PC-9 (cell line): ENCODE data around the gene PRDM10. TPM values are rescaled to one million over a fixed set of nuclear protein-coding genes. Genes with fewer than 3 reads are reported as not detected.
"Not testable (repeated sequence)": the region's sequence is repeated elsewhere in the genome, so short reads cannot be mapped to it uniquely, and the experiment has no call there.

ENCODE experiments used
- BruUV-seq: library from RNA; stranded (reverse); fragments of 400-500 nt; replicated peaks from 2 replicates; lab custom pipeline; 2021; lab: Mats Ljungman, UMichigan
- CTCF ChIA-PET: fragments of 300-600 bp; sonication (Branson Sonifier 250); formaldehyde crosslinking; loops from one replicate; lab custom pipeline; 2022; ENCODE audit warnings: antibody characterized with exemption; lab: Charles Lee
- POLR2A ChIA-PET: fragments of 300-600 bp; sonication (Branson Sonifier 250); formaldehyde crosslinking; loops from one replicate; lab custom pipeline; 2022; ENCODE audit warnings: antibody characterized with exemption; ENCODE audit not compliant: unreplicated experiment; lab: Charles Lee
- DNase-seq, 2 experiments: peaks; one replicate each; pipeline versions ENCODE4 v3.0.0 to v3.0.0-alpha.2; 2015 to 2022; ENCODE audit warnings: mixed read lengths in 1 of 2
- H2AFZ ChIP-seq: fragments of 200-600 bp; sonication (generic); 2 replicates; pipeline ENCODE4 v1.8.1; 2017; ENCODE audit warnings: antibody characterized with exemption
- H3F3A ChIP-seq: fragments of 200-600 bp; sonication (generic); 2 replicates; pipeline ENCODE4 v1.8.1; 2017; ENCODE audit warnings: antibody characterized with exemption, mild to moderate bottlenecking, low read depth; ENCODE audit not compliant: insufficient read depth
- H3K27ac ChIP-seq: fragments of 200-600 bp; sonication (generic); 2 replicates; pipeline ENCODE4 v1.6.1; 2016; ENCODE audit warnings: mixed run types
- H3K27me3 ChIP-seq: fragments of 200-600 bp; sonication (generic); 2 replicates; pipeline ENCODE4 v1.6.1; 2016; ENCODE audit warnings: low read depth, mixed run types; ENCODE audit not compliant: insufficient read depth
- H3K36me3 ChIP-seq: fragments of 200-600 bp; sonication (generic); 2 replicates; pipeline ENCODE4 v1.6.1; 2016; ENCODE audit warnings: low read depth, mixed run types
- H3K4me1 ChIP-seq: fragments of 200-600 bp; sonication (generic); replicated peaks from 2 replicates; pipeline ENCODE4 v1.6.1; 2016; ENCODE audit warnings: mixed run types; ENCODE audit not compliant: insufficient read depth
- H3K4me2 ChIP-seq: fragments of 200-600 bp; sonication (generic); 2 replicates; pipeline ENCODE4 v1.6.1; 2017; ENCODE audit warnings: mixed run types
- H3K4me3 ChIP-seq: fragments of 200-600 bp; sonication (generic); 2 replicates; pipeline ENCODE4 v1.6.1; 2016; ENCODE audit warnings: mixed run types
- H3K79me2 ChIP-seq: fragments of 200-600 bp; sonication (generic); 2 replicates; pipeline ENCODE4 v1.6.1; 2017; ENCODE audit warnings: low read depth, mixed run types
- H3K9me2 ChIP-seq: fragments of 200-600 bp; sonication (generic); 2 replicates; pipeline ENCODE4 v1.8.1; 2017; ENCODE audit warnings: mild to moderate bottlenecking; ENCODE audit not compliant: insufficient read depth
- H3K9me3 ChIP-seq: fragments of 200-600 bp; sonication (generic); 2 replicates; pipeline ENCODE4 v1.8.1; 2016; ENCODE audit warnings: low read depth; ENCODE audit not compliant: insufficient read depth
- H4K20me1 ChIP-seq: fragments of 200-600 bp; sonication (generic); 2 replicates; pipeline ENCODE4 v1.8.1; 2017; ENCODE audit not compliant: insufficient read depth
- CTCF ChIP-seq: fragments of 200-600 bp; sonication (generic); conservative IDR thresholded peaks from 2 replicates; pipeline ENCODE4 v1.6.1; 2017; ENCODE audit warnings: mixed run types, antibody characterized with exemption, mild to moderate bottlenecking, moderate library complexity
- EZH2 ChIP-seq: fragments of 200-600 bp; sonication (generic); IDR thresholded peaks from 2 replicates; pipeline ENCODE4 v1.8.0; 2017; ENCODE audit warnings: antibody characterized with exemption, low read depth
- intact Hi-C: fragments of 100-400 bp; cut with micrococcal nuclease; formaldehyde crosslinking; loops from one replicate; pipeline ENCODE4 v1.10.0; 2022; ENCODE audit not compliant: unreplicated experiment
- total RNA-seq: library from RNA; stranded (reverse); gene quantifications from 2 replicates; pipeline ENCODE4 v1.2.3, GENCODE V29; 2021

Gene PRDM10
- total RNA-seq, 1 experiment from 2014 or later, result 14.6 TPM

DNA sequence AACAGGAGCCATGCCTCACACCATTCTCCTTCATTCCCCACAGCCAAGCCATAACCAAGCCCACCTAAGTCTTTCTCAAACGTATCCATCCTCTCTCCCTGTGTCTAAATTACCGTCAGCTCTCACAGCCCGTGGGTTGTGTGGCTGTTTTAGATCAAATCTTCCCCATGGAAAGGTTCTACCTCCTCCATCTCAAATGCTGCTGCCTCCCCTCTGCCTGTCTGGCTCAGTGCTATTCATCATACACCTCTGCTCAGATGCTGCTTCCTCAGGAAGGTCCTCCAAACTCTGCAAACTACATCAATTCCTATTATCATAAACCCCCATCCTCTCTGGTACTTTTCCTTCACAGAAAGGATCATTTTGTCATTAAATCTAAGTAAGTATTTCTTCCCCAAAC is 122.3 kb downstream of the PRDM10 start:
- H3K4me1 ChIP-seq, result no peaks in the 10 kb centered on the region
- H4K20me1 ChIP-seq, result no peaks in the 10 kb centered on the region
- H3K4me3 ChIP-seq, result no peak overlapping the region
- H3K27ac ChIP-seq, result no peak overlapping the region
- no peaks in the 10 kb centered on the region for H3K9me2 ChIP-seq
- no peak overlapping the region for H2AFZ ChIP-seq
- POLR2A ChIA-PET, result no interaction called here
- intact Hi-C loops, result no loop called here
- H3K9me3 ChIP-seq, result no peaks in the 10 kb centered on the region
- CTCF ChIA-PET, result no interaction called here
- no peaks in the 10 kb centered on the region for H3K27me3 ChIP-seq
- H3K36me3 ChIP-seq, result peaks cover 60% of the 10 kb centered on the region
- DNase-seq, result no peak
- no peak for TF ChIP-seq EZH2
- no peak for TF ChIP-seq CTCF
- no peak overlapping the region for H3K4me2 ChIP-seq
- no TSS peak for BruUV-seq
- H3F3A ChIP-seq, result no peaks in the 10 kb centered on the region; the same call in 1 of the 2 replicates
- H3K79me2 ChIP-seq, result no peaks in the 10 kb centered on the region; the same call in 1 of the 2 replicates

GRCh38 chr11:129871914-129872313 is 130.7 kb downstream of the PRDM10 start:
- Histone ChIP-seq H3K79me2 (no peaks in the 10 kb centered on the region), H3K9me2 (no peaks in the 10 kb centered on the region), H3K4me3 (no peak overlapping the region), H2AFZ (no peak overlapping the region), H3K4me2 (no peak overlapping the region), H3K36me3 (peaks cover 63% of the 10 kb centered on the region), H3K4me1 (peaks cover 16% of the 10 kb centered on the region), H3K9me3 (no peaks in the 10 kb centered on the region), H4K20me1 (no peaks in the 10 kb centered on the region), H3K27ac (no peak overlapping the region), H3F3A (peaks cover 20% of the 10 kb centered on the region), H3K27me3 (no peaks in the 10 kb centered on the region)
- intact Hi-C loops, result no loop called here
- BruUV-seq, result no TSS peak
- ChIA-PET POLR2A (interaction anchor here (0.6 kb wide), 1 partner anchor 14 kb away, joined by 3 read pairs; no protein-coding TSS in a partner anchor), CTCF (no interaction called here)
- TF ChIP-seq EZH2 (no peak), CTCF (no peak)
- DNase-seq, result no peak

GRCh38 chr11:129868626-129869025 is 134.0 kb downstream of the PRDM10 start:
- intact Hi-C loops, H3K4me2 ChIP-seq, H3K9me2 ChIP-seq, H3K4me3 ChIP-seq, H3K9me3 ChIP-seq, POLR2A ChIA-PET, BruUV-seq, H3K79me2 ChIP-seq, DNase-seq, H3K27me3 ChIP-seq, H3K27ac ChIP-seq, CTCF ChIA-PET, H2AFZ ChIP-seq, H4K20me1 ChIP-seq: not testable (repeated sequence)
- peaks cover 64% of the 10 kb centered on the region for H3K36me3 ChIP-seq
- peaks cover 49% of the 10 kb centered on the region for H3K4me1 ChIP-seq
- peaks cover 49% of the 10 kb centered on the region for H3F3A ChIP-seq

GRCh38 chr11:129866311-129866710 is 136.3 kb downstream of the PRDM10 start:
- peak overlapping the region; percentile 84 for H3K27ac ChIP-seq
- no peak for TF ChIP-seq CTCF
- TF ChIP-seq EZH2, result no peak
- H3K4me1 ChIP-seq, result peaks cover 71% of the 10 kb centered on the region
- BruUV-seq, result no TSS peak
- no peak overlapping the region for H2AFZ ChIP-seq
- H3K36me3 ChIP-seq, result peaks cover 58% of the 10 kb centered on the region
- intact Hi-C loops, result no loop called here
- peak; percentile 18 to 93 for DNase-seq
- peaks cover 70% of the 10 kb centered on the region for H3F3A ChIP-seq
- POLR2A ChIA-PET, result interaction anchor here (0.6 kb wide), 2 partner anchors 258 to 313 kb away, joined by 3 to 4 read pairs; no protein-coding TSS in a partner anchor
- H3K27me3 ChIP-seq, result no peaks in the 10 kb centered on the region
- no peak overlapping the region for H3K4me3 ChIP-seq
- 0 out of 2 replicates have a peak, but pooled peaks cover 10% of the 10 kb centered on the region for H3K79me2 ChIP-seq
- H3K4me2 ChIP-seq, result peak overlapping the region; percentile 37
- CTCF ChIA-PET, result interaction anchor here (0.6 kb wide), 2 partner anchors 80 to 99 kb away, joined by 3 read pairs; no protein-coding TSS in a partner anchor
- H4K20me1 ChIP-seq, result no peaks in the 10 kb centered on the region
- H3K9me3 ChIP-seq, result no peaks in the 10 kb centered on the region
- H3K9me2 ChIP-seq, result no peaks in the 10 kb centered on the region
